GM19025 (cell line): ENCODE results near the gene TESK2.
"Not testable (repeated sequence)": the region's sequence is repeated elsewhere in the genome, so short reads cannot be mapped to it uniquely, and the experiment has no call there.

Source experiments
- ATAC-seq: cut with Tn5 transposase; IDR thresholded peaks from one replicate; pipeline ENCODE4 v1.9.1; 2021; ENCODE audit warnings: mild to moderate bottlenecking, low read depth, moderate library complexity; ENCODE audit not compliant: unreplicated experiment

Gene TESK2

DNA sequence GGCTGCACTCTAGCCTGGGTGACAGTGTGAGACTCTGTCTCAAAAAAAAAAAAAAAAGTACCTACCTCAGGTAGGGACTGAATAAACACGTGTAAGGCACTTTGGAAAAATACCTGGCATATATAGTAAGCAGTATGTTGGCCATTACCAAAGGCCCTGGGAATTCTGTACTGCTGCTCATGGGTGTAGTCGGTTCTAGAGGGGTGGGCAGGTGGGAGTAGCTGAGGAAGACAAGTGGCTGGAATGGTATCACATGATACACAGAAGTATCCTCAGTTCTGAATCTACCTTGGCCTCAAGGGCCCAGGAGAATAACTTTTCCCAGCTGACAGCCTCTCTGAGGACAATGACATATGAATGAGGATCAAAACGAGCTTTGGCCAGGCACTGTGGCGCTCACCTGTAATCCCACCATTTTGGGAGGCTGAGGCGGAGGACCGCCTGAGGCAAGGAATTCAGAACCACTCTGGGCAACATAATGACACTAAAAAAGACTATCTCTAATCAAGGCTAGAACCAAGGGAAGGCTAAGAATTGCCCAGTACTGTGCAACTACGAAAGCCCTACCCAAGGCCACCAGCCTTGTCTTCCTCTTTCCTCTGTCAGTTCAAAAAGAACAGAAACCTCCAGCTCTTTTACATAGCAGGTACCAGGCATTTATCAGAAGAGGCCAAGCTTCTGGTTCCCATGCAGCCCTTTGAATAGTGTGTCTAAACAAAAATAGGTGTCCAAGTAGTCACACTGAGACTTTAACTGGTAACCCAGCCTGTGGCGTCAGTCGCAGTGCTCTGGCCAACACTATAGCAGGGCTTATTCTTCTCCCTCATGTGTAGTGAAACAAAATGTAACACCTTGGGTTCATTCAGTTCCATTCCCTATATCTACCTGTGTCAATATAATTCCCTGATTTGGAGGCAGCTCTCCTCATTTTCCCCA lies 19.3 kb upstream of the TESK2 start:
- no peak for ATAC-seq

DNA sequence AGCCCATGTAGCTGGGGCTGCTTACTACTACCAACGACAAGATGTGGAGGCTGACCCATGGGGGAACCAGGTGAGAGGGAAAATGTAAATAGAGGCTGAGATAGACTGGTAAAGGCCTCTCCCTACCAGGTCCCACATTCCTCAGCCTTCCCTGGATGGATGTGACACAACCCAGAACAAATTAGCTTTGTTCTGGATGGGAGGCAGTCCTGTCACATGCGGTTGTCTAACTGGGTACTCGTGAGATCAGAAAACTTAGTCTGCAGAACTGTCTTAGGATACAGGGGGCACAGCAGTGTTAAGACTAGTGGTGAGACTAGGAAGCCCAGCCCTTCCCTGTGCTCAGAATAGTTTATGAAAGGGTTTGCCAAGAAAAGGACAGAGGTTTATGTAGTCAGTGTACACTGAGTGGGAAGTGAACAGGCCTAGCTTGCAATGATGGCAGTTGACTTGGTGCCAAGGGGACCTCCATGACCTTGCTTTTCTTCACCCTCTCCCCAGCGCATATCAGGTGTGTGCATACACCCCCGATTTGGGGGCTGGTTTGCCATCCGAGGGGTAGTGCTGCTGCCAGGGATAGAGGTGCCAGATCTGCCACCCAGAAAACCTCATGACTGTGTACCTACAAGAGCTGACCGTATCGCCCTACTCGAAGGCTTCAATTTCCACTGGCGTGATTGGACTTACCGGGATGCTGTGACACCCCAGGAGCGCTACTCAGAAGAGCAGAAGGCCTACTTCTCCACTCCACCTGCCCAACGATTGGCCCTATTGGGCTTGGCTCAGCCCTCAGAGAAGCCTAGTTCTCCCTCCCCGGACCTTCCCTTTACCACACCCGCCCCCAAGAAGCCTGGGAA lies 17.6 kb upstream of the TESK2 start:
- no peak for ATAC-seq

DNA sequence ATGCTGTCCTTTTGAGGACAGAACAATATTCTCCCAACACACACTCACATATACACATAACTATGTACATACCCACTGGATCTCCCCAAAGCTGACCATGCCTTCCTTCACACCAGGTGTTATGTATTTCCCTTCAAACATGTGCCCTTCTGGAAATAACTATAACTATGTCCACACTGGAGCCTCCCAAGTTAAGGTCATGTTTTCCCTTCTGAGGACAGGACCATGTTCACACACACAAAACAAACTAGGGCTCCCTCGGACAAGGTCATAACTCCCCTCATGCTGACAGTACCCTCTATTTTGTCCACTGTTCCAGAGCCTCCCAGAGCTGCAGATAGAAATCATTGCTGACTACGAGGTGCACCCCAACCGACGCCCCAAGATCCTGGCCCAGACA lies 16.9 kb upstream of the TESK2 start:
- no peak for ATAC-seq

DNA sequence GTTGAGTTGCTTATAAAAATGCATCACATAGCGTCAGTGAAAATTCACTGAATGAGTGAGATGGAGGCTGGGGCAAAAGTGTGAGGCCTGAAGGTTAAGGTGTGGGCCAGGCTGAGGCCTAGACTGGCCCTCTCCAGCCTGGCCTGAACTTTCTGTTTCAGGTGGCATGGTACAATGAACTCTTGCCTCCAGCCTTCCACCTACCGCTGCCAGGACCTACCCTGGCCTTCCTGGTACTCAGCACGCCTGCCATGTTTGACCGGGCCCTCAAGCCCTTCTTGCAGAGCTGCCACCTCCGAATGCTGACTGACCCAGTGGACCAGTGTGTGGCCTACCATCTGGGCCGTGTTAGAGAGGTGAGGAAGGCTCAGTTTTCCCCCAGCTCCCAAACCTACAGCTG lies 16.2 kb upstream of the TESK2 start:
- no peak for ATAC-seq

DNA sequence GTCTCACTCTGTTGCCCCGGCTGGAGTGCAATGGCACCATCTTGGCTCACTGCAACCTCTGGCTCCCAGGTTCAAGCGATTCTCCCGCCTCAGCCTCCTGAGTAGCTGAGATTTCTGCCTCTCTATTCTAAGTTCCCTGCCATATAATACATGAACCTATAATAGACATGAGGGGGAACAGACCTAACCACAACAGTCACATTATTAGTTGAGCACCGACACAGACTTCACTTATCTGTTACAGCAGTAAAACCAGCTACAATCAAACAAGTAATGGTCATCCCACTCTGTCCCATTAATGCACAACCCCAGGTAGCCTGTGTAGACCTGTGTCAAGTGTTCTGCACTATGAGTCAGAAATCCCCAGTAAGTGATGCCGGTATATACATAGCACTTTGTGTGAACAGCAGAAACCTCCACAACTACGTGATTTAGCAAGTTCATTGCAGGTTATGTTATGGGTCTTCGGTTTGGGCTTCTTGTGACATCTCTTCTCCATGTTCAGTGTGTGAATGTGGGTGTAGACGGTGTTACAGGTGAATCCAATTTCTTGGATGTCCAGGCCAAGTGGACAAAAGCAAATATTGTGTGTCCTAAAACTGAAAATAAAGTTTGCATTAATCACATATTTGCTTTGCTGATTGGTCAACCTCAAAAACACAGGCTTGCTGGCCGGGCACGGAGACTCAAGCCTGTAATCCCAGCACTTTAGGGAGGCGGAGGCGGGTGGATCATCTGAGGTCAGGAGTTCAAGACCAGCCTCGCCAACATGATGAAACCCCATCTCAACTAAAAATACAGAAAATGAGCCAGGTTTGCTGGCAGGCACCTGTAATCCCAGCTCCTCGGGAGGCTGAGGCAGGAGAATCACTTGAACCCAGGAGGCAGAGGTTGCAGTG lies 12.7 kb upstream of the TESK2 start:
- ATAC-seq, result no peak

DNA sequence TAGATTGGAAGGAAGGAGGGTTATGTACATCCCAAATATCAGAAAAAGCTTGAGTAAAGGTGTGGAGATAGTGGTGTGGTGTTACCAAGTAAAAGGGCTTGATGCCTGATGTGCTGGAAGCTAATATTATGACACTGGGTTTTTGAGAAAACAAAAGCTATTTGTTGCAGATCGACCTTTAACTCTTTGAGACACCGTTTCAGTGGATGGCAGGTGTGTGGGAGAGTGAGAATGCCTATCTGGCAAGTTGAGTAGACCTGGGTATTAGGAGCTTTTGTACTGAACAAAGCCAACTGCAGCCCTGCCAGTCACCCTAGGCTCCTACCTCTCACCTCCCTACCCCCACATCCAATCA lies 10.5 kb upstream of the TESK2 start:
- ATAC-seq, result no peak

DNA sequence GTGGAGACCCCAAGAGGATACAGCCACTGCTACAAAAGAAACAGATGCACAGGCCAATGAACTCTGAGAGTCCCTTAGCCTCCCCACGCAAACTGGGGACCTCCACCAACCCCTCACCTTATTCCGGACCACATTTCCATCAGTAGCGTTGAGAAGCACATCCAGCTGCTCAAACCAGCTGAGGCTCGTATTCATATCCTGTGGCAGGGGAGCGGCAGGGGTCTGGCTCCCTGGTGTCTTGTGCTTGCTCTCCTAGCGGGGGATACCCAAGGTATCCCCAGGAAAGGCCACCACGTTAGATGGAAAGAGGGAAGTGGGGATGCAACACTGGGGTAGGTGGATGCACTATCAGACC lies 8.4 kb upstream of the TESK2 start:
- ATAC-seq, result no peak

DNA sequence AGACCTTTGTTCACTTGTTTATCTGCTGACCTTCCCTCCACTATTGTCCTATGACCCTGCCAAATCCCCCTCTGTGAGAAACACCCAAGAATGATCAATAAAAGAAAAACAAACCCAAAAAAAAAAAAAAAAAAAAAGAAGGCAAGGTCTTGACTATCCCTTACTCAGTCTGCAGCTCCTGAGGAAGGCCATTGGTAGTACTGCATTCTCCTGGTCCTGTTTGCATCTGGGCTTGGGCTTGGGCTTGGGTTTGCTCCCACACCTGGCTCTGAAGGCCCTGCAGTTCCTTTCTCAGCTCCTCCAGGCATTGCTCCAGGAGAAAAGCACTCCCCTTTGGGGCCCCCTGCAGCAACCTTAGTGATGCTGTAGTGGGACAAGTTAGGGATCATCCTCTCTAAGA lies 7.3 kb upstream of the TESK2 start:
- no peak for ATAC-seq

DNA sequence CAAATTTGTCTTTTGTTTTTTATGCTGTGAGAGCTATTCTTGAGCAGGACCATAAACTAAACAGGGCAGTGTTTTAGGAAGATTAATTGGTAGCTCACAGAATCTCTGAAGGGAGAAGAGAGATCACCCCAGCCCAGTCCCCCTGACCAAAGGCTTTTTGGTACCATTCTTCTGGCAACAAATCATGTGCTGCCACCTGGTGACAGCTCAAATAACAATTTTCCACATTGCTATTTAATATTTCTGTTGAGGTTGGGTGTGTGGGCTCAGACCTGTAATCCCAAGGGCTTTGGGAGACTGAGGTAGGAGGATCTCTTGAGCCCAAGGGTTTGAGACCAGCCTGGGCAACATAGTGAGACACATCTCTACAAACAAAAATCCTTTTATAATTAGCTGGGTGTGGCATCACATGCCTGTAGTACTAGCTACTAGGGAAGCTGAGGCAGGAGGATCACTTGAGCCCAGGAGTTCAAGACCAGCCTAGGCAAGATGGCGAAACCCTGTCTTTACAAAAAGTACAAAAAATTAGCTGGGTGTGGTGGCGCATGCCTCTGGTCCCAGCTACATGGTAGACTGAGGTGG lies 2.2 kb upstream of the TESK2 start:
- ATAC-seq, result no peak

DNA sequence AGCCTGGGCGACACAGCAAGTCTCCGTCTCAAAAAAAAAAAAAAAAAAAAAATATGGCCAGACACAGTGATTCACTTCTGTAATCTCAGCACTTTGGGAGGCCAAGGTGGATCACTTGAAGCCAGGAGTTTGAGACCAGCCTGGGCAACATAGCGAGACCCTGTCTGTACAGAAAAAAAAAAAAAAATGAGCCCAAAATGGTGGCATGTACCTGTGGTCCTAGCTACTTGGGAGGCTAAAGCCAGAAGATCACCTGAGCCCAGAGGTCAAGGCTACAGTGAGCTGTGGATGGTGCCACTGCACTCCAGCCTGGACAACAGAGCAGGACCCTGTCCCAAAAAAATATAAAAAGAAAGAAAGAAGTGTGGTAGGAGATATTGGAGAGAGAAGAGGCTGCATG lies 1.7 kb upstream of the TESK2 start:
- no peak for ATAC-seq

DNA sequence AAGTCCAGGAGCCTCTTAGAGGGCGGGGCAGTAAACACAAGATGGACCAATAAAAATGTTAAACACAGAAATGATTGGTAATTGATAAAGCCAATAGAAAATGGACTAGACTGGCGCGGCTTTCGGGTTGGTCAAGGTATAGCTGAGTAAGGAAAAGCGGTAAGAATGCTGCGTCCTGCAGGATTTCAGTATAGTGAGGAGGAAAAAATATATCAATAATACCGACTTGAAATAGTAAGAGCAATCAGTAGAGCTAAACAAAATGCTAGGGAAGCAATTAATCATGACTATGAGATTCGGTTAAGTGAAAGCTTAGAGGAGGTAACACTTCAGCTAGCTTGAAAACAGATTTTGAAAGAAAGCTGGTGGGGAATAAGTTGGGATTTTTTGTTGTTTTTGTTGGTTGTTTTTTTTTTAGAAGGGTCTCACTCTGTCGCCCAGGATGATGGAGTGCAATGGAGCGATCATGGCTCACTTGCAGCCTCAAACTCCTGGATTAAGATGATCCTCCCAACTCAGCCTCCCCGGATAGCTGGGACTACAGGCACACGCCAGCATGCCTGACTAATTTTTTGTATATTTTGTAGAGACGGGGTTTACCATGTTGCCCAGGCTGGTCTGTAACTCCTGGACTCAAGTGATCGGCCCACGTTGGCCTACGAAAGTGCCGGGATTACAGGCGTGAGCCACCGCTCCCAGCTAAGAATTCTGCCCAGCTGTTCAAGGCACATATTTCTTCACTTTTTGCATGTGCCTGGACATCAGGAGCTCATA lies 711 bp upstream of the TESK2 start:
- ATAC-seq, result no peak

DNA sequence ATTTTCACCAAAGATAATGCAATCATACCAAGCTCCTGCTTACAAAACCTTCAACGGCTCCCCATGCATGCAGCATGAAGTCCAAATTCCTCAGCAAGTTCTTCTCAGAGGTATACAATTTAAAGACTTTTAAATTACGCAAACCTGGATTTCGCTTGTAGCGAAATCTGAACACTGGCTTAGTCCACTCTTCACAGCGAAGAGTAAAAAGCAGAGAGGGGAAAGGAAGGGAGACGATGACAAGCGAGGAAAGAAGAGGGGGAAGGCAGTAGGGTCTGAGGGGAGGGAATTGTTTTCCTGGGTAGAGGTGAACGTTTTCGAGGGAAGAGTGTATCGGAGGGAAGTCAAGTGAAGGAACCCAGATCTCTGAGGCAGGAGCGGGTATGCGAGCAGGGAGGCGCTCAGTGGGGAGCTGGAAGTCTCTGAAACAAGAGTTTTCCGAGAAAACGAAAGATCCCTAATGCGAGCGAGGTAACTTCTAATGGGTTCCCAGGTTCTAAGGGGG lies 790 bp downstream of the TESK2 start:
- no peak for ATAC-seq

DNA sequence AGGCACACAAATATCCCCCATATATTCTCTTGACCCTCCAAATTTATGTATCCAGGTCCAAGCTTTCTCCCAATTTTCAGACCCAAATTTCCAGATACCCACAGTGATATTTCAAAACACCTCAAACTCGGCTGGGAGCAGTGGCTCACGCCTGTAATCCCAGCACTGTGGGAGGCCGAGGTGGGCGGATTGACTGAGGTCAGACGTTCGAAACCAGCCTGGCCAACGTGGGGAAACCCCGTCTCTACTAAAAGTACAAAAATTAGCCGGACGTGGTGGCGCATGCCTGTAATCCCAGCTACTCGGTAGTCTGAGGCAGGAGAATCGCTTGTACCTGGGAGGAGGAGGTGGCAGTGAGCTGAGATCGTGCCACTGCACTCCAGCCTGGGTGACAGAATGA lies 1.6 kb downstream of the TESK2 start:
- ATAC-seq, result not testable (repeated sequence)

DNA sequence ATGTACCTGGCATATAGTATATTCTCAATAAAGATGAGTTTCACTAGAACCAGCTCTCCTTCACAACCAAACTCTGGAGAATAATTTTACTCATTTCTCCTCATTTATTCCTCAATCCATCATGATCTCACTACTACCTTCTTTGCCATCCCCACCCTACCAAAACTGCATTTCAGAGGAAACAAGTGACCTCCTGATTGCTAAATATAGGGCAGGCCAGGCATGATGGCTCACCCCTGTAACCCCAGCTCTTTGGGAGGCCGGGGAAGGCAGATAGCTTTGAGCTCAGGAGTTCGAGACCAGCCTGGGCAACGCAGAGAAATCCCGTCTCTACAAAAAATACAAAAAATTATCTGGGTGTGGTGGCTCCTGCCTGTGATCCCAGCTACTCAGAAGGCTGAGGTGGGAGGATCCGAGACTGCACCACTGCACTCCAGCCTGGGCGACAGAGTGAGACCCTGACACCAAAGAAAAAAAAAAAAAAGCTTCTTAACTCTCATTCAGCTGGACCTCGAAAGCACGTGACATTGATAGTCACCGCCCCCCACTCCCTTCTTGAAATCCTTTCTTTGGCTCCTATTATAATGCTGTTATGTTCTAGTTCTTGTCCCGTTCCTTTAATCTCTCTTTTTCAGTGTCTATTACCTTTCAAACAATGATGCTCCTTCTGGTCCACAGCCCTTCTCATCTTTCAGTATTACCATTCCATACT lies 2.1 kb downstream of the TESK2 start:
- no peak for ATAC-seq

DNA sequence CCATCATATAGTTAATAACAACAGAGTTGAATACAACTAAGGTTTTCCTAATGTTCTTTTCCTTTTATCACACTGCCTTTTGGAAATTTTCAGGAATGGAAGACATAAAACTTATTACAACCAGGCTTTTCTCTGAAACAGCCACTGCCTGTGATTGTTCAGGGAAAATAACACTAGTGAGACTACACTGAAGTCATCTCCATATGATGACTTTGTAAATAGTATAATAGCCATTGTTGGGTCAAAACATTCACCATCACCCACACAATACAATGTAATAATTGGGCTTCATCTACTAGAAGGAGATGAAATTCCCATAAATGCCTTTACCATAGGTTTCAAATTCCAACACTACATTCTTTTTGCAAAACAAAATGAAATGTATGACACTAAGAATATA lies 5.0 kb downstream of the TESK2 start:
- no peak for ATAC-seq

DNA sequence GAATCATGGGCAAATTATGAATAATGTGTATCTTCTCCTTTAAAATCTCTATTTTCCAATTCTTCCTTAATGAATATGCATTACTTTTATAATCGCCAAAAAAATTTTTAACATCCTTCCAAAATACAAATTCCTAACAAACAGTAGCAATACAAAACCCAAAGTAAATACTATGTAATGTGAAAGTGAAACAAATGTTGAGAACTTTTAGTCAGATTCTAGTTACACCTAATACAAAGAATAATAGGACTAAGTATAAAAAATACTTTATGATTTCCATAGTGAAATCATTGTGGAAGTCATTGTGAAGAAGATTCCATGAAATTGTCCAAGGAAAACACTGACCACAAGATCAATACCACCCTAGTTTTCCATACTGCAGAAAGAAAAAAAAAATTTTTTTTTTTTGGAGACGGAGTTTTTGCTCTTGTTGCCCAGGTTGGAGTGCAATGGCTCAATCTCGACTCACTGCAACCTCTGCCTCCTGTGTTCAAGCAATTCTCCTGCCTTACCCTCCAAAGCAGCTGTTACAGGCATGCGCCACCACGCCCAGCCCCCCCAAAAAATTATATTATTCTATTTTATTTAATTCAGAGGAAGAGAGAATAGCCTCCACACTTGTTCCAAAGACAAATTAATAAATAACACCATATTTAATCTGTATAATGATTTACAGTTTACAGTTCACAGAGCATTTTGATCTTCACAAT lies 11.8 kb downstream of the TESK2 start:
- ATAC-seq, result no peak

DNA sequence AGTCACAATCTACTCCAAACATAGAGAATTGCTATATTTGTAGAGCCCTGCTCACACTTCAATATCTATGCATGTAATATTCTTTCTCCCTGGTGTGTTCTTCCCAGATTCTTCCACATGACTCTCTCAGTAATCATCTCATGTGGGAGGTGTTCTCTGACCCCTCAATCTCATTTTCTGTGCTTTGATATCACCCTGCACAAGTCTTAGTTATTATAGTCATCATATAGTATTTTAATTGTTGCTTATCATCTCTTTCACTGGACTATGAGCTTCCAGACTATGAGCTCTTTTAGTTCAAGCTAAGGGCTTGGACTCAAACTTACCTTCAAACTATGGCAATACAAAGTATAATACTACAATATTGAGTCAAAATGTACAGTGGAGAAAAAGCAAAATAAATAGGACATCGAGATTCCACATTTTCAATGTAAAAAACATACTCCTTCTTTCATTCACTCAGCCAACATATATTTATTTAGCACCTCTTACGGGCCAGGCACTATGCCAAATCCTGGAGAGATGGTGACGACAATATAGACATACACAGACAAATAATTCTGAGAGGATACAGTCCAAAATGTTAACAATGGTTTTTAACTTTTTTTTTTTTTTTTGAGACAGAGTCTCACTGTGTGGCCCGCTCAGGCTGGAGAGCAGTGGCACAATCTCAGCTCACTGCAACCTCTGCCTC lies 12.7 kb downstream of the TESK2 start:
- no peak for ATAC-seq

DNA sequence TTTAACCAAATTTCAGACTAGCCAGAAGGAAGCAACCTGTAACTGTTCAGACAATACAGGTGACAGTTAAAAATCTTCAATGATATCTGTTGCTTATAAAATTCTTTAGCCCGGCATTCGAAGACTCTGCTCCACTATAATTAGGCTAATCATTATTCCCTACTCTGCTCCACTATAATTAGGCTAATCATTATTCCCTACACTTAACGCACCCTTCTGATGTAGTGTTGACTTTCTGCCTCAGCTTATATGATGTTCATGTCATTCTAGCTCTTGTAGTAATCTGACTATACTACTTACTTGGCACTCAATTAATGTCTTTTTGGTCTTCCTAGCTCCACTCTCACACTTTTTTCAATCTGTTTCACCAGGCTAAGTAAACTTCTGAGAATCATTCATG lies 13.3 kb downstream of the TESK2 start:
- no peak for ATAC-seq
